ENCODE measurements around the gene KDM4B.

Gene KDM4B

DNA sequence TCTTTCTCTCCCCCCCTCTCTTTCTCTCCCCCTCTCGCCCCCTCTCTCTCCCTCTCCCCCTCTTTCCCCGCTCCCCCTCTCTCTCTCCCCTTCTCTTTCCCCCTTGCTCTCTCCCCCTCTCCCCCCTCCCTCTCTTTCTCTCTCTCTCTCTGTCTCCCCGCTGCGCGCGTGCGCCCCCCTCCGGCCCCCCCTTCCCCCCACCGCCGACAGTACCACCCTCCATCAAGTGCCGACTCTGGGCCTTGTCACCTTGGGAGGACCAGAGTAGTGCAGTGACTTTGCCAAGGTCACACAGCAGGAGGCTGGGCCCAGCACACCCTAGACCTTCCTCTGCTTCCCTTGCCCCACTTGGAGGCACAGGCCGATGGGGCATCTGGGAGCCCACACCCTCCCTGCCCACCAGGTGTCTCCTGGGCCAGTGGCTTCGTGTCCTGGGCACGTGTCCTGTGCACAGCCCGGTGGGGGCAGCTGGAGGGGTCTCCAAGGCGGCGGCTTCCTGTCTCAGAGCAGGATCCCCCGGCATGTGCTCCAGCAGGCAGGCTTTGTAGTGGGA lies 121.6 kb downstream of the KDM4B start:
- no peak overlapping the region for H3K4me3 ChIP-seq (ENCODE audit: low read depth, low read length)
- TF ChIP-seq, protein P1, sequence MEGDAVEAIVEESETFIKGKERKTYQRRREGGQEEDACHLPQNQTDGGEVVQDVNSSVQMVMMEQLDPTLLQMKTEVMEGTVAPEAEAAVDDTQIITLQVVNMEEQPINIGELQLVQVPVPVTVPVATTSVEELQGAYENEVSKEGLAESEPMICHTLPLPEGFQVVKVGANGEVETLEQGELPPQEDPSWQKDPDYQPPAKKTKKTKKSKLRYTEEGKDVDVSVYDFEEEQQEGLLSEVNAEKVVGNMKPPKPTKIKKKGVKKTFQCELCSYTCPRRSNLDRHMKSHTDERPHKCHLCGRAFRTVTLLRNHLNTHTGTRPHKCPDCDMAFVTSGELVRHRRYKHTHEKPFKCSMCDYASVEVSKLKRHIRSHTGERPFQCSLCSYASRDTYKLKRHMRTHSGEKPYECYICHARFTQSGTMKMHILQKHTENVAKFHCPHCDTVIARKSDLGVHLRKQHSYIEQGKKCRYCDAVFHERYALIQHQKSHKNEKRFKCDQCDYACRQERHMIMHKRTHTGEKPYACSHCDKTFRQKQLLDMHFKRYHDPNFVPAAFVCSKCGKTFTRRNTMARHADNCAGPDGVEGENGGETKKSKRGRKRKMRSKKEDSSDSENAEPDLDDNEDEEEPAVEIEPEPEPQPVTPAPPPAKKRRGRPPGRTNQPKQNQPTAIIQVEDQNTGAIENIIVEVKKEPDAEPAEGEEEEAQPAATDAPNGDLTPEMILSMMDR (IDR thresholded peaks at IDR 0.05; ENCODE audit: low read depth, low read length) = no peak

DNA sequence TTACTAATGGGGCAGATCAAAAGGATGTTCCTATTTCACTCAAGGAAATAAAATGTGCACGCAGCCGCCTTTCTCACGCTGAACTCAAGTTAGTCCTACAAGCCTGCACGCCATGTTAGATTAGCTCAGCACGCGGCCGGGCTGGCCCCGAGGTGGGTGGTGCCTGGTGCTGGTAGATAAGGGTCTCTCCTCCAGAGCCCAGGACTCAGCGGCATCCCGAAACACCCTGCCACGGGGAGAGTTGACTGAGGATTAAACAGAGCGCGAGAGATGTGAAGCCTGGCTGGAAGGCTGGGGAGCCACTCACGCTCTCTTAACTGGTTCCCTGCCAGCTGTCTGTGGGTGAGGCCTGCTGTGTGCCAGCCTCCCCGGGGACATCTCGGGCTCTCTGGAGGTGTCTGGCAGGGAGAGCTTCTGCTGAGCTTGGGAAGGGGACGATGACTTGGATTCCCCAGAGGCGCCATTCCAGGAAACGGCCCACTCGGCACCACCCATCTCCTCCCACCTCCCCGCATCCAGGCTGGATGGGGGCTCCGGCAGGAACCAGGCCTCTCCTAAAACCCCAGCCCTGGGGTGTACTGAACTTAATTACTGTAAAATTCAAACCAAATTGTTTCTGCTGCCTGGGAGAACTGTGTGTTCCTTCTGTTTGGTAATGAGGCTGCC lies 122.2 kb downstream of the KDM4B start:
- no peak overlapping the region for H3K4me3 ChIP-seq (ENCODE audit: low read depth, low read length)
- TF ChIP-seq, protein P1 (IDR thresholded peaks at IDR 0.05; ENCODE audit: low read depth, low read length) = no peak

DNA sequence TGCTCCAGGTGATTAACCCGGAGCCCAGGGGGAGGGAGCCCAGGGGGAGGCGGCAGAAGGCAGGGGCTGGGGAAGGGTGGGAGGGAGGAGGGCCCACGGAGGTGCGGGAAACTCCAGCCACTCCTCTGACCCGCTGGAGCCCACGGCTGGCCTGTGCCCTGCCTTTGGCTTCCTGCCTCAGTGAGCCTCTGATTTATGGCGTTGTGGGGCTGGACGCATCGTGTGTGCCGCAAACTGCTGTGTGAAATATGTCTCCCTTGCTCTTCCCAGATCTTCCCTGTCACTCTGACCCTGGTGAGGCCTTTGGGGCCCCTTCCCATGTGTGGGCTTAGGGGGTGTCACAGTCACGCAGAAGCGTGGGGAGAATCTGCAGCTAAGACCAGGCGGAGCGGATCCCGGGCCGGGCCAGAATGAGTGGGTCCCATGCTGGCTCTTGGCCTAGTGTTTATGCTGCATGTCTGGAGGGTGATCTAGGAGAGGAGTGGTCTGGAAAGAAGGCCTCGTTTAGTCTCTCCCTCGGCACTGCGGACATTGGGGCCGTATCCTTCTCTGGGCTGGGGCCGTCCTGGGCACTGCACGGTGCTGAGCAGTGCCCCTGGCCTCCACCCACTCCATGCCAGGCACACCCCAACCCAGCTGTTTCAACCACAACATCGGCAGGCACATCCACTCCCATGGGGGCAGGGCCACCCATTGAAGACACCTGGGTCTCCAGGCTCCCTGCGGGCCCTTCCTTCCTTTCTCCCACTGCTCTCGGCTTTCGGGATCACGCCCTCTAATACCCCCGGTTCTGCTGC lies 123.0 kb downstream of the KDM4B start:
- TF ChIP-seq, protein P1 (IDR thresholded peaks at IDR 0.05; ENCODE audit: low read depth, low read length) = no peak
- H3K4me3 ChIP-seq (ENCODE audit: low read depth, low read length) = no peak overlapping the region

DNA sequence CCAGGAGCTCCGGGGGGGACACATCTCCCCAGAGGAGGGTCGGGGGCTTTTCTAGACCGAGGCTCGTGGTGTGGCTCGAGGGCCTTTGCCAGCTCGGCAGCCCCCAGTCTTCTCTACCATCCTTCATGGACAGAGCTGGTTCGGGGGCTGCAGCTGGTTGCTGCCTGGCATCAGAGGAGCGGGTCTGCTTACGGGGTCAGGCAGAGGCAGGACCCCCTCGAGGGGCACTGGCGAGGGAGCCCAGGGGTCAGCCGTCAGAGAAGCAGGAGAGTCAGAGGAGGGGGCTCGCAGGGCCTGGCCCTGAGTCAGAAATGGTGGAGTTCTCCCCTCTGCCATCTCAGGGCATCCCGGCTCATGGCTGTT lies 123.5 kb downstream of the KDM4B start:
- TF ChIP-seq, protein P1 (IDR thresholded peaks at IDR 0.05; ENCODE audit: low read depth, low read length) = no peak
- H3K4me3 ChIP-seq (ENCODE audit: low read depth, low read length) = no peak overlapping the region

DNA sequence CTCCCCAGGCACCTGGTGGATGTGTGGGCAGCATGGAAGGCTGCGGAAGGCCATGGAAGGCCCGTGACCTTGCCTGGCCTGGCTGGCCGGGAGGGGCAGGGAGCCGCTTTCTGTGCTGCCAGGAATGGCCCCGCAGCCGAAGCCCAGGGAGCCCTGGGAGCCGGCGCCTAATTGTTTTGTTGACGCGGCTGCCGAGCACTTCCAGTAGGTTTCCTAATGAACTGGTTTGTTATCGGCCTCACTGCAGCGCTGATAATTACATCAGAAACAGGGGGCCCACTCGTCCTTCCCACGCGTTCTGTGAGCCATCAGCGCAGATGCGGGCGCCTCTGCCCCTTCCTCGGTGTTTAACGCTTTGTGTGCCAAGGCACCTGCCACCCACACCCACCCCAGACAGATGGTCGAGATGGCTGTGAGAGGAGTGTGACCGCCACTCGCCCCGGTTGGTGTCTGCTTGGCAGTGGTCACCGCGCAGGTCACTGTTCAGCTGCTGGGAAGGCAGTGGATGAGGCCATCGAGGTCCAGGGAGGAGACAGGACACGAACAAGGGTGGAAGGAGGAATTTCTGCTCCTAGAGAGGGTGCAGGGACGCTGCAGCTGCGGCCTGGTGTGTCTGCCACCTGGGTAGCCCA lies 124.5 kb downstream of the KDM4B start:
- TF ChIP-seq, protein P1 (IDR thresholded peaks at IDR 0.05; ENCODE audit: low read depth, low read length) = no peak
- H3K4me3 ChIP-seq (ENCODE audit: low read depth, low read length) = no peak overlapping the region

DNA sequence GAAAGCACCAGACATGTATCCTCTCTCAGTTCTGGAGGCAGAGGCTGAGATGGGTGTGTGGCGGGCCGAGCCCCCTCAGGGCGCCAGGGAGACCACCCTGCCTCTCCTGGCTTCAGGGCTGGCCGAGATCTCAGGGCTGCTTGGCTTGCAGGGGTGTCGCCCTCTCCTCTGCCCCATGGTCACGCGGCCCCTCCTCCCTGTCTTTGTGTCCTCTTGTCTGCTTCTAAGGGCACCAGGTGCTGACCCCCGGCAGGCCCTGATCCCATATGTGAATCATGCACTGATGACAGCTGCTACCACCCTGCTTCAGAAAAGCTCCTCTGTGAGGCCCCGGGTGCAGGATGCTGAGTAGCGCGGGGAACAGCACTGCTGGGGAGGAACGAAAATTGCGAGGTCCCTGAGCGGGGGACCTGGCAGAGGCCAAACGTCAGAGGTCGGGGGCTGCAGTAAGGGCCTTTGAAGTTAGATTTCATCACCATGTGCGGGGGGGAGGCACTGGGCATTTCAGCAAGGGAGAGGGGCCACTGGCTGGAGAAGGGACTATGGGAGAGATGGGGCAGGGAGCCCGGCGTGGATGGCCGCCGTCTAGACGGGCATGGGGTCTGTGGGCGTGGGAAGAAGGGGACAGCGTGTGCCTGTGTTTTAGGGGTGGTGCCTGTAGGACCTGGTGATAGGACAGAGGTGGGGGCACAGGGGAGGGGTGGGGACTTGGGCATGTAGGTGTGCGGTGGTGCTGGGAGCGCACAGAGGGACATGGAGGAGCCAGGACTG lies 125.2 kb downstream of the KDM4B start:
- no peak overlapping the region for H3K4me3 ChIP-seq (ENCODE audit: low read depth, low read length)
- TF ChIP-seq, protein P1 (IDR thresholded peaks at IDR 0.05; ENCODE audit: low read depth, low read length) = no peak

Data from WI38 (cell line).